ENCODE measurements around the gene TEAD1. TPM values are rescaled to one million over a fixed set of nuclear protein-coding genes. Genes with fewer than 3 reads are reported as not detected.

TEAD1 gene
- total RNA-seq, 6 donors from 2014 or later, result 53.5 to 141 (median 80.2) TPM

DNA sequence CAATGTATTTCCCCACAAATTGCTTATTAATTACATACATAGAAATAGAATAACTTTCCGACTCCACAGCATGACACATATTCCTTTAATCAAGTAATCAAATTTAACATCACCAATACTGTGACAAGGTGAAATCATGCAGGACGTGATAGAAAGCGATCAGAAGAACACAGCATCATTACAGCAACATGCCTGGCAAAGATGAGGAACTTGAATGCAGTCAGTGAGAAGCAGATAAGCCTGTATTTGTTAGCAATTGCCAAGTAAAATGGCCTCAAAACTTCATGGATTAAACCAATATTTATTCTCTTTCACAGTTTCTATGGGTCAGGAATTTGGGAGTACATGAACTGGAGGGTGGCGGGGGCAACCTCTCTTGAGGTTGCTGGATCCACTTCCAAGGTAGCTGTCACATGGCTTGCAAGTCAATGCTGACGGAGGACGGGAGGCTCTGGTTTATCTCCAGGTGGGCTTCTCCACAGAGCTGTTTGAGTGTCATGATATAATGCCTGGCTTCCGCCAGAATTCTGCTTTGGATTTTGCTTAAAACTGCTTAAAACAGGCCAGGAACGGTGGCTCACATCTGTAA is 12.0 kb upstream of the TEAD1 start:
- Histone ChIP-seq H3K27me3 (no peaks in the 10 kb centered on the region), H3K4me1 (no peaks in the 10 kb centered on the region), H3K4me3 (no peak overlapping the region), H3K27ac (no peak overlapping the region), H3K36me3 (no peaks in the 10 kb centered on the region), H3K9me3 (no peaks in the 10 kb centered on the region)
- no peak for DNase-seq
- no peak for ATAC-seq (ENCODE audit: low FRiP score in 2 of 2)
- WGBS, 2 donors, result 78 to 88% methylated on average over 6 to 8 of the region's 8 CpGs
- TF ChIP-seq, protein P1, sequence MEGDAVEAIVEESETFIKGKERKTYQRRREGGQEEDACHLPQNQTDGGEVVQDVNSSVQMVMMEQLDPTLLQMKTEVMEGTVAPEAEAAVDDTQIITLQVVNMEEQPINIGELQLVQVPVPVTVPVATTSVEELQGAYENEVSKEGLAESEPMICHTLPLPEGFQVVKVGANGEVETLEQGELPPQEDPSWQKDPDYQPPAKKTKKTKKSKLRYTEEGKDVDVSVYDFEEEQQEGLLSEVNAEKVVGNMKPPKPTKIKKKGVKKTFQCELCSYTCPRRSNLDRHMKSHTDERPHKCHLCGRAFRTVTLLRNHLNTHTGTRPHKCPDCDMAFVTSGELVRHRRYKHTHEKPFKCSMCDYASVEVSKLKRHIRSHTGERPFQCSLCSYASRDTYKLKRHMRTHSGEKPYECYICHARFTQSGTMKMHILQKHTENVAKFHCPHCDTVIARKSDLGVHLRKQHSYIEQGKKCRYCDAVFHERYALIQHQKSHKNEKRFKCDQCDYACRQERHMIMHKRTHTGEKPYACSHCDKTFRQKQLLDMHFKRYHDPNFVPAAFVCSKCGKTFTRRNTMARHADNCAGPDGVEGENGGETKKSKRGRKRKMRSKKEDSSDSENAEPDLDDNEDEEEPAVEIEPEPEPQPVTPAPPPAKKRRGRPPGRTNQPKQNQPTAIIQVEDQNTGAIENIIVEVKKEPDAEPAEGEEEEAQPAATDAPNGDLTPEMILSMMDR (IDR thresholded peaks at IDR 0.05), result no peak

DNA sequence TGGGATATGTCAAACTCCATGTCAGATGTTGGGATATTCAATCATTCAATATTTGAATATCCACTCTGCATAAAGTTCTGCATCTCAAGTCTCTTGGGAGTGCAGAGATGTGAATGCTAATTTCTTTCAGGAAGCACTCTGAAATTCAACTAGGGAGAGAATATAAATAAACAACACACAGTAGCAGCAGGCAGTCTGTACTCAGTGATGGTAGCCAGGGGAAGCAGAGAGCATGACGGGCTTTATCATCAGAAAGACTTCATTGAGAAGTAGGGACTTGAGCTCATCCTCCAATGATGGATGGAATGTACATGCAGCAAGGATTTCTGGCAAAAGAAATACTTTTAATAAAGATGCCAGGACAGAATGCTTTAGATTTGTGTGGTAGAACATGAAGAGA is 9.8 kb upstream of the TEAD1 start:
- H3K36me3 ChIP-seq, result no peaks in the 10 kb centered on the region
- no peak for ATAC-seq (ENCODE audit: low FRiP score in 2 of 2)
- WGBS, 2 donors, result 60 to 74% methylated on average over 1 of the region's 1 CpG

GRCh38 chr11:12666915-12667314 is 7.3 kb upstream of the TEAD1 start:
- TF ChIP-seq POLR2A (IDR thresholded peaks at IDR 0.05) (no peak), EP300 (IDR thresholded peaks at IDR 0.05) (no peak), POLR2AphosphoS5 (IDR thresholded peaks at IDR 0.05) (no peak)
- TF ChIP-seq, protein P1 (IDR thresholded peaks at IDR 0.05), result no peak
- no peaks in the 10 kb centered on the region for H3K27me3 ChIP-seq
- no peak for DNase-seq
- H3K9me3 ChIP-seq, result no peaks in the 10 kb centered on the region
- no peaks in the 10 kb centered on the region for H3K4me1 ChIP-seq
- H3K27ac ChIP-seq, result no peak overlapping the region
- no peak for ATAC-seq (ENCODE audit: low FRiP score in 2 of 2)
- WGBS, 2 donors, result 84 to 88% methylated on average over 3 of the region's 3 CpGs
- no peak overlapping the region for H3K4me3 ChIP-seq
- no peaks in the 10 kb centered on the region for H3K36me3 ChIP-seq

More for the DNA sequence above, 9.8 kb upstream of the TEAD1 start:
- TF ChIP-seq POLR2AphosphoS5 (IDR thresholded peaks at IDR 0.05) (no peak), POLR2A (IDR thresholded peaks at IDR 0.05) (no peak), EP300 (IDR thresholded peaks at IDR 0.05) (no peak)
- TF ChIP-seq, protein P1 (IDR thresholded peaks at IDR 0.05), result no peak
- Histone ChIP-seq H3K27me3 (no peaks in the 10 kb centered on the region), H3K4me1 (no peaks in the 10 kb centered on the region), H3K27ac (no peak overlapping the region), H3K9me3 (no peaks in the 10 kb centered on the region), H3K4me3 (no peak overlapping the region)
- no peak for DNase-seq

GRCh38 chr11:12667646-12668045 is 6.6 kb upstream of the TEAD1 start:
- DNase-seq, result no peak
- Histone ChIP-seq H3K9me3 (no peaks in the 10 kb centered on the region), H3K27ac (no peak overlapping the region), H3K4me1 (no peaks in the 10 kb centered on the region), H3K4me3 (no peak overlapping the region), H3K27me3 (no peaks in the 10 kb centered on the region), H3K36me3 (no peaks in the 10 kb centered on the region)
- TF ChIP-seq, protein P1 (IDR thresholded peaks at IDR 0.05), result no peak
- no peak for TF ChIP-seq EP300 (IDR thresholded peaks at IDR 0.05)
- no peak for TF ChIP-seq POLR2AphosphoS5 (IDR thresholded peaks at IDR 0.05)
- no peak for TF ChIP-seq POLR2A (IDR thresholded peaks at IDR 0.05)
- 73 to 92% methylated on average over 1 of the region's 1 CpG for WGBS, 2 donors
- no peak for ATAC-seq (ENCODE audit: low FRiP score in 2 of 2)

- 57 to 73% methylated on average over 2 of the region's 2 CpGs for WGBS, 2 donors
- H3K4me3 ChIP-seq, result no peak overlapping the region
- H3K4me1 ChIP-seq, result peaks cover under 1 to 1% (median 1%) of the 10 kb centered on the region in 4 donors
- H3K36me3 ChIP-seq, result no peaks in the 10 kb centered on the region
- no peak for DNase-seq
- no peak for ATAC-seq (ENCODE audit: low FRiP score in 2 of 2)
- TF ChIP-seq, protein P1 (IDR thresholded peaks at IDR 0.05), result no peak
- no peak for TF ChIP-seq POLR2A (IDR thresholded peaks at IDR 0.05)
- TF ChIP-seq POLR2AphosphoS5 (IDR thresholded peaks at IDR 0.05), result no peak
- TF ChIP-seq EP300 (IDR thresholded peaks at IDR 0.05), result no peak
- H3K27ac ChIP-seq, result no peak overlapping the region
- no peaks in the 10 kb centered on the region for H3K27me3 ChIP-seq
- H3K9me3 ChIP-seq, result no peaks in the 10 kb centered on the region
These were observed 6.1 kb upstream of the TEAD1 start for GRCh38 chr11:12668166-12668565.
